ENCODE results near the gene APBB2.
"Not testable (repeated sequence)": the region's sequence is repeated elsewhere in the genome, so short reads cannot be mapped to it uniquely, and the experiment has no call there.

Gene APBB2

DNA sequence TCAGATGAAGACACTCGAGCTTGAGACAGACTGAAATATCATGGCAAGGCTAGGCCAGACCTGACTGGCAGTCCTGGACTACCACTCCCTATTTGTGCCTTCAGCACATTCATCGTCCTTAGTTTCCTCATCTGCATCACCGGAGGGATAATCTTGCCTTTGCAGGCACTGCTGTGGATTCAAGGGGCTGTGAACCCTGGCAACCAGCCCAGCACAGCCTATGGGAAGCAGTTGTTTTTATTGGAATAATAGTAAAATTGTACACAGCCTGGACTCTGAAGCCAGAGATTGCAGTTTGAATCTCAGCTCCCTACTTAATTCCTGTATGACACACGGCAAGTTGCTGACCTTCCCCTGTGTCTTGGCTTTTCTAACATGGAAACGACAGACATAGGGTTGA, 303.6 kb downstream of the APBB2 start:
- no peak for TF ChIP-seq CTCF (IDR thresholded peaks at IDR 0.05; ENCODE audit: insufficient read depth, missing control alignments)
- DNase-seq (ENCODE audit: insufficient read length, low spot score), result no peak
- FAIRE-seq, result no peak

- TF ChIP-seq CTCF (IDR thresholded peaks at IDR 0.05; ENCODE audit: insufficient read depth, missing control alignments), result no peak
- DNase-seq (ENCODE audit: insufficient read length, low spot score) (no peak), FAIRE-seq (no peak)
These were observed 304.9 kb downstream of the APBB2 start for GRCh38 chr4:40909363-40909876.

- TF ChIP-seq CTCF (IDR thresholded peaks at IDR 0.05; ENCODE audit: insufficient read depth, missing control alignments), result peak; percentile 93
- FAIRE-seq (no peak), DNase-seq (ENCODE audit: insufficient read length, low spot score) (peak; percentile 50)
These were observed 305.5 kb downstream of the APBB2 start for GRCh38 chr4:40908702-40909362.

DNA sequence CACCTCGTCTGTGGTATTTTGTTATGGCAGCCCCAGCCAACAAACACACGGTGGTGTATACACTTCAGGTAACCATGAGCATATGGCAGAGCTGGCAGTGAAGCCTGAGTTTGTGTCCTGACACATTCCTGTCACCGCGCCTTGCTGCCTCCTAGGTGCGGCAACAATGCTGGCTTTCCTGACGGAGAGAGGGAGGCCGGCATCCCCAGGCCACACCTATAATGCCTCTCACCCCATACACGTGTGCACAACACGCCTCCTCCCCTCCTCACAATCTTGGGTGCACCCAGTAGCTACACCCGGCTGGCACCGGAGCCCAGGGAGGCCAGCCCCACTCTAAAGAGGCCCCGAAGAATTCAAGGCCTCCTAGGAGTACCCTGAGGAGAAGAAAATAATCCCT, 306.0 kb downstream of the APBB2 start:
- no peak for TF ChIP-seq CTCF (IDR thresholded peaks at IDR 0.05; ENCODE audit: insufficient read depth, missing control alignments)
- DNase-seq (ENCODE audit: insufficient read length, low spot score) (no peak), FAIRE-seq (no peak)

DNA sequence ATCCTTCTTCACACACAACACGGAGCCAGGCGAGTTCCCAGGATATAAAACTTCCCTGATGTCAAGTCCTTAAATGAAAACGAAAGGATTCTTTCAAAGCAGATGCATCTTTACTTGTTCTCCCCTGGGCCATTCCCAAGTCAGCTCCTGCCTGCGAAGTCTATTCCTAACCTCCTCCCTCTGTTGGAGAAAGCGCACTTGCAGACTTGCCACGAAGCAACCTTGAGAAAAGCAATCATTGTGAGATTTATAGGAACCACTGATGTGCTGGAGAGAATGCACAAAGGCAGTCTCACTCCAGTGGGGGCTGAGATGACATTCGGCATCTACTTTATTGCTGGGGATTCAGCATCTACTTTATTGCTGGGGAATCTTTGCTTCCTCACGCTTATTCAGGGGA, 308.9 kb downstream of the APBB2 start:
- DNase-seq (ENCODE audit: insufficient read length, low spot score), result no peak
- no peak for TF ChIP-seq CTCF (IDR thresholded peaks at IDR 0.05; ENCODE audit: insufficient read depth, missing control alignments)
- FAIRE-seq, result no peak

DNA sequence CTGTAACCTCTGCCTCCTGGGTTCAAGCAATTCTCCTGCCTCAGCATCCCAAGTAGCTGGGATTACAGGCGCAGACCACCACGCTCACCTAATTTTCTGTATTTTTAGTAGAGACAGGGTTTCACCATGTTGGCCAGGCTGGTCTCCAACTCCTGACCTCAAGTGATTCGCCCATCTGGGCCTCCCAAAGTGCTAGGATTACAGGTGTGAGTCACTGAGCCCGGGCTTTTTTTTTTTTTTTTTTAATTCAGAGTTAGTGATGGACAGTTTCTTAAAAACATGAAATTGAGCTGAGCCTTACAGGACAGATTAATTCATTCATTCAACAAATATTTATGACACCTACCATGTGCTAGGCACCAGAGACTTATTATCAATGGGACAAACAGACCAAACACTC, 313.8 kb downstream of the APBB2 start:
- not testable (repeated sequence) for DNase-seq (ENCODE audit: insufficient read length, low spot score); FAIRE-seq

DNA sequence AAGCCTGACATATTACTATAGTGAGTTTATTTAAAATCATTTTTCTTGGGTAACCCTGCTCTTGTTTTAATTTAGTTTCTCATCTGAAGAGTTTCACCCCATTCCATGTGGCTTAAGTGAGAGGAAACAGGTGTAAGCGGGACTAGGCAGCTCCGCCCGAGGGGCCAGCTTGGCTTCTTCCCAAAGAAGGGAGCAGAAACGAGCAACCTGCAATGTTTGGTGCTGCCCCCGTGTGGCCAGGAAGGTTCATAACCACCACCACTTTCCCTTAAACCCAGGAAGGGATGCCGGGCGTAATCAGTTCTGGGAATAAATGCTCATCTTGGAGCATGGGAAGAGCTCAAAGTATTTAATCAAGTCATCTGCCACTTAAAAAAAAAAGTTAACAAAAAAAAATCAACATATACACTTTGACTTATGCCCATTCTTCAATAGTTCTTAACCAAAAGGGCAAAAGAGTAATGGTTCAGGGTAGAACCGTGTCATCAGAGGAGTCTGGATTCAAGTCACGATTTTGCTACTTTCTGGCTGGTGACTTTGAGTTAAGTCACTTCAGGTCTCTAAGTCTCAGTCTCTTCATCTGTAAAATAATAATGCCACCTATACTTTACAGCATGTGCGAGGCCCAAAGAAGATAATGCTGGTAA, 316.7 kb downstream of the APBB2 start:
- FAIRE-seq (no peak), DNase-seq (ENCODE audit: insufficient read length, low spot score) (peak; percentile 76)
- peak; percentile 82 for TF ChIP-seq CTCF (IDR thresholded peaks at IDR 0.05; ENCODE audit: insufficient read depth, missing control alignments)

All from D721Med (cell line).